ENCODE data around the gene ABCA13. TPM values are rescaled to one million over a fixed set of nuclear protein-coding genes. Genes with fewer than 3 reads are reported as not detected.

ABCA13 gene
- total RNA-seq, 1 donor from 2014 or later = 0.35 TPM

DNA sequence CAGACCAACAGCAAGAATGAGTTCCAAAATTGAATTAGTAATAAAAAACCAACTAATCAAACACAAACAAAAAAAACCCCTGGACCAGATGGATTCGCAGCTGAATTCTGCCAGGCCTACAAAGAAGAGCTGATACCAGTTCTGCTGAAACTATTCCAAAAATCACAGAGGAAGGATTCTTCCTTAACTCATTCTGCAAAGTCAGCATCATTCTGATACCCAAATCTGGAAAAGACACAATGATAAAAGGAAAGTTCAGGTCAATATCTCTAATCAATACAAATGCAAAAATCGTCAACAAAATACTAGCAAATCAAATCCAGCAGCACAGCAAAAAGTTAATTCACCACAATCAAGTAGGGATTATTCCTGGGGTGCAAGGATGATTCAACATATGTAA is 6.1 kb upstream of the ABCA13 start:
- H3K9me3 ChIP-seq = no peaks in the 10 kb centered on the region
- no peaks in the 10 kb centered on the region for H3K36me3 ChIP-seq
- intact Hi-C loops (cut with DNase I) = no loop called here
- DNase-seq (no peak), ATAC-seq (no peak)
- H3K4me3 ChIP-seq = no peak overlapping the region
- H3K27ac ChIP-seq = no peak overlapping the region
- no peaks in the 10 kb centered on the region for H3K27me3 ChIP-seq
- TF ChIP-seq, protein P1, sequence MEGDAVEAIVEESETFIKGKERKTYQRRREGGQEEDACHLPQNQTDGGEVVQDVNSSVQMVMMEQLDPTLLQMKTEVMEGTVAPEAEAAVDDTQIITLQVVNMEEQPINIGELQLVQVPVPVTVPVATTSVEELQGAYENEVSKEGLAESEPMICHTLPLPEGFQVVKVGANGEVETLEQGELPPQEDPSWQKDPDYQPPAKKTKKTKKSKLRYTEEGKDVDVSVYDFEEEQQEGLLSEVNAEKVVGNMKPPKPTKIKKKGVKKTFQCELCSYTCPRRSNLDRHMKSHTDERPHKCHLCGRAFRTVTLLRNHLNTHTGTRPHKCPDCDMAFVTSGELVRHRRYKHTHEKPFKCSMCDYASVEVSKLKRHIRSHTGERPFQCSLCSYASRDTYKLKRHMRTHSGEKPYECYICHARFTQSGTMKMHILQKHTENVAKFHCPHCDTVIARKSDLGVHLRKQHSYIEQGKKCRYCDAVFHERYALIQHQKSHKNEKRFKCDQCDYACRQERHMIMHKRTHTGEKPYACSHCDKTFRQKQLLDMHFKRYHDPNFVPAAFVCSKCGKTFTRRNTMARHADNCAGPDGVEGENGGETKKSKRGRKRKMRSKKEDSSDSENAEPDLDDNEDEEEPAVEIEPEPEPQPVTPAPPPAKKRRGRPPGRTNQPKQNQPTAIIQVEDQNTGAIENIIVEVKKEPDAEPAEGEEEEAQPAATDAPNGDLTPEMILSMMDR (IDR thresholded peaks at IDR 0.05) = no peak
- no peaks in the 10 kb centered on the region for H3K4me1 ChIP-seq

DNA sequence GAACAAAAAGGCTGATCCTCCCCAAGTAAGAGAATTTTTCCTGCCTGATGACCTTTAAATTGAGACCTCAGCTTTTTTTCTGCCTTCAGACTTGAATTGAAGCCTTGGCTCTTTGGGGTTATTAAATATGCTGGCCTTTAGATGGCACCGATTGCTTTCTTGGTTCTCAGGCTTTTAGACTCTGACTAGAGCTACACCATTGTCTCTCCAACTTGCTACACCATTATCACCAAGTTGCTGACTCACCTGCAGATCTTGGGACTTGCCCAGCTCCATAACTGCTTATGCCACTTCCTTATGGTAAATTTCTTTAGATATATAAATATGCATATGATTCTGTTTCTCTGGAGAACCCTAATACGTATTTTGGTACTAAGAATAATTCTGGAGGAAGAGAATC is 3.1 kb upstream of the ABCA13 start:
- TF ChIP-seq, protein P1 (IDR thresholded peaks at IDR 0.05) = no peak
- H3K36me3 ChIP-seq = no peaks in the 10 kb centered on the region
- no peak overlapping the region for H3K4me3 ChIP-seq
- intact Hi-C loops (cut with DNase I) = no loop called here
- no peak overlapping the region for H3K27ac ChIP-seq
- no peaks in the 10 kb centered on the region for H3K27me3 ChIP-seq
- no peaks in the 10 kb centered on the region for H3K9me3 ChIP-seq
- H3K4me1 ChIP-seq = no peaks in the 10 kb centered on the region
- DNase-seq (no peak), ATAC-seq (no peak)

DNA sequence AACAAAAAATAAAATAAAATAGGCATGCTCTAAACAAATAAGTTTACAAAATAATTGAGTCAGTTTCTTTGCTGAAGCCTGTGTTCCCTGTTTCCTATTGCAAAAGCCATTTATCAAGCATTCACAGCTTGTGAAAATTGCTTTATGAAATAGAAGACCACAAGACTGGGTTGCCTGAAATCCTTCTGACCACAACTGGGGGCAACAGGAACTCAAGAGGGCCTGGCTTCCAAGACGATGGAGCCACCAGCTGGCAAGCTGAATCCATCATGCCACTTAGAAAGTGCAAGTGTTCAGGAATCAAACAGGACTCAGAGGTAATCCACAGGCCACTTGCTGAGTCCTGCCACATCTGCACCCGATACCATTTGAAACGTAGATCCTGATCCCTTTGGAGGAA is 752 bp upstream of the ABCA13 start:
- Histone ChIP-seq H3K36me3 (no peaks in the 10 kb centered on the region), H3K4me1 (no peaks in the 10 kb centered on the region), H3K27ac (no peak overlapping the region), H3K4me3 (no peak overlapping the region), H3K27me3 (no peaks in the 10 kb centered on the region), H3K9me3 (no peaks in the 10 kb centered on the region)
- ATAC-seq (peak; percentile 55), DNase-seq (no peak)
- intact Hi-C loops (cut with DNase I) = no loop called here
- TF ChIP-seq, protein P1 (IDR thresholded peaks at IDR 0.05) = no peak

DNA sequence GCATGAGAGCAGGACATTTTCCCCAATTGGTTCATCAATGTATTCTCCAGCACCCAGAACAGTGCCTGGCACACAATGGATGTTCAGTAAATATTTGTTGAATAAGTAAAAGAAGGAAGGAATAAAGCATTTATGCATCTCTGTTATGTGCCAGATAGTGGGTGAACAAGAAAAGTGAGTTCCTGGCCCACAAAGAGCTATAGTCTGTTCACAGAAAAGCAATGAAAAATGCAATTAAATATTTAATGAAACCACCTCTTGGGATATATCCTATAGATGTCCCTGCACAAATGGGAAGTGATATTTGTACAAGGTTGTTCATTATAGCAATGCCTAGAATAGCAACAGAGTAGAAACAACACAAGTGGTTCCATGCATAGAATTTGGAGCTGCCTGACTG is 2.1 kb downstream of the ABCA13 start:
- Histone ChIP-seq H3K27me3 (no peaks in the 10 kb centered on the region), H3K27ac (no peak overlapping the region), H3K9me3 (no peaks in the 10 kb centered on the region), H3K36me3 (no peaks in the 10 kb centered on the region), H3K4me1 (no peaks in the 10 kb centered on the region), H3K4me3 (no peak overlapping the region)
- ATAC-seq = no peak
- intact Hi-C loops (cut with DNase I) = no loop called here
- DNase-seq = no peak
- TF ChIP-seq, protein P1 (IDR thresholded peaks at IDR 0.05) = no peak

DNA sequence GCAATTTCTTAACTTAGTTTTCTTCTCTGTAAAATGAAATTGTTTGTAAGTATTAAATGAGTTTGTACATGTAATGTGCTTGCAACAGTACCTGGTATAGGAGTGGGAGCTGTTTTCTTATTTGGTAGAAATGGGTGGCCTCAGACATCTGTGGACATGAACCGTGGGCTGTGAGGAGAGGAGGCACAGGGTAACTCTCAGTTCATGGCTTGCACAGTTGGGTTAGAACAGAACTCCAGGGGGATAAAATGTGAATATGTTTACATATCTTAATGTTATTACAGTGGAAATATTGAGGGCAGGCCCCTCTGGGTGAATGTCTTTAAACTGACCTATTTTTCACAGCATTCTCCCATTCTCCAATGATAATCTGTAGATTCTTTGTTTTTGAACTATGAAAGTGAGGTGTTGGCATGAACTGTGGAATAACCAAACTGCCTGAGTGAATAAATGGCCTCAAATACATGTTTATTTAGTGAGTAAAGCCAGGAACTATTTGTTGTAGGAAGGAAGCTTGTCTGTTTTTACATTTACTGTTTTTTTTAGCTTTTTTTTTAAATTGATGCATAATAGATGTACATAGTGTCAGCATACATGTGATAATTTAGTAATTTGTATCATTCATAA is 2.6 kb downstream of the ABCA13 start:
- H3K36me3 ChIP-seq = no peaks in the 10 kb centered on the region
- no peaks in the 10 kb centered on the region for H3K27me3 ChIP-seq
- ATAC-seq (no peak), DNase-seq (no peak)
- H3K4me1 ChIP-seq = no peaks in the 10 kb centered on the region
- H3K9me3 ChIP-seq = no peaks in the 10 kb centered on the region
- intact Hi-C loops (cut with DNase I) = no loop called here
- TF ChIP-seq, protein P1 (IDR thresholded peaks at IDR 0.05) = no peak
- H3K4me3 ChIP-seq = no peak overlapping the region
- no peak overlapping the region for H3K27ac ChIP-seq

DNA sequence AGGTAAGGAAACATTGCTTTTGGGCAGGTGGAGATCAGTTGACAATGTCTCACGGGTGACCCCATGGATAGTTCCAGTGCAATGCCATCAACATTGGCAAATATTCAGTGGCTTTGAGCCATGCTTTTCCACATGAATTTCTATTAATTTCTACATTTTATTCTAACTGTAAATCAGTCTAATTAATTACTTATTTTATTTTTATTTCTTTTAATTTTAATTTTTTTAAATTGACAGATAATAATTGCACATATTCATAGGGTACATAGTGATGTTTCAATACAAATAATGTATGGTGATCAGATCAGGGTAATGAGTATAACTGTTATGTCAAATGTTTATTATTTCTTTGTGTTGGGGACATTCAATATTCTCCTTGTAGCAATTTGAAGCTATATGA is 3.8 kb downstream of the ABCA13 start:
- H3K4me3 ChIP-seq = no peak overlapping the region
- no peaks in the 10 kb centered on the region for H3K27me3 ChIP-seq
- ATAC-seq (no peak), DNase-seq (no peak)
- no peaks in the 10 kb centered on the region for H3K4me1 ChIP-seq
- TF ChIP-seq, protein P1 (IDR thresholded peaks at IDR 0.05) = no peak
- no peak overlapping the region for H3K27ac ChIP-seq
- no peaks in the 10 kb centered on the region for H3K36me3 ChIP-seq
- H3K9me3 ChIP-seq = no peaks in the 10 kb centered on the region
- intact Hi-C loops (cut with DNase I) = no loop called here
